Measurements from ENCODE around the gene SIPA1L2. TPM values are rescaled to one million over a fixed set of nuclear protein-coding genes. Genes with fewer than 3 reads are reported as not detected.

The SIPA1L2 gene, protein sequence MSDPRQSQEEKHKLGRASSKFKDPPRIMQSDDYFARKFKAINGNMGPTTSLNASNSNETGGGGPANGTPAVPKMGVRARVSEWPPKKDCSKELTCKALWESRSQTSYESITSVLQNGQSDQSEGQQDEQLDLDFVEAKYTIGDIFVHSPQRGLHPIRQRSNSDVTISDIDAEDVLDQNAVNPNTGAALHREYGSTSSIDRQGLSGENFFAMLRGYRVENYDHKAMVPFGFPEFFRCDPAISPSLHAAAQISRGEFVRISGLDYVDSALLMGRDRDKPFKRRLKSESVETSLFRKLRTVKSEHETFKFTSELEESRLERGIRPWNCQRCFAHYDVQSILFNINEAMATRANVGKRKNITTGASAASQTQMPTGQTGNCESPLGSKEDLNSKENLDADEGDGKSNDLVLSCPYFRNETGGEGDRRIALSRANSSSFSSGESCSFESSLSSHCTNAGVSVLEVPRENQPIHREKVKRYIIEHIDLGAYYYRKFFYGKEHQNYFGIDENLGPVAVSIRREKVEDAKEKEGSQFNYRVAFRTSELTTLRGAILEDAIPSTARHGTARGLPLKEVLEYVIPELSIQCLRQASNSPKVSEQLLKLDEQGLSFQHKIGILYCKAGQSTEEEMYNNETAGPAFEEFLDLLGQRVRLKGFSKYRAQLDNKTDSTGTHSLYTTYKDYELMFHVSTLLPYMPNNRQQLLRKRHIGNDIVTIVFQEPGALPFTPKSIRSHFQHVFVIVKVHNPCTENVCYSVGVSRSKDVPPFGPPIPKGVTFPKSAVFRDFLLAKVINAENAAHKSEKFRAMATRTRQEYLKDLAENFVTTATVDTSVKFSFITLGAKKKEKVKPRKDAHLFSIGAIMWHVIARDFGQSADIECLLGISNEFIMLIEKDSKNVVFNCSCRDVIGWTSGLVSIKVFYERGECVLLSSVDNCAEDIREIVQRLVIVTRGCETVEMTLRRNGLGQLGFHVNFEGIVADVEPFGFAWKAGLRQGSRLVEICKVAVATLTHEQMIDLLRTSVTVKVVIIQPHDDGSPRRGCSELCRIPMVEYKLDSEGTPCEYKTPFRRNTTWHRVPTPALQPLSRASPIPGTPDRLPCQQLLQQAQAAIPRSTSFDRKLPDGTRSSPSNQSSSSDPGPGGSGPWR (N-terminal part only)
- polyA plus RNA-seq (2013, experiment 1 of 4) = 30.2 TPM
- 25.9 TPM for polyA plus RNA-seq (2013, experiment 2 of 4)
- polyA plus RNA-seq (2013, experiment 3 of 4) = 21.5 TPM
- 24.8 TPM for polyA plus RNA-seq (2013, experiment 4 of 4)

DNA sequence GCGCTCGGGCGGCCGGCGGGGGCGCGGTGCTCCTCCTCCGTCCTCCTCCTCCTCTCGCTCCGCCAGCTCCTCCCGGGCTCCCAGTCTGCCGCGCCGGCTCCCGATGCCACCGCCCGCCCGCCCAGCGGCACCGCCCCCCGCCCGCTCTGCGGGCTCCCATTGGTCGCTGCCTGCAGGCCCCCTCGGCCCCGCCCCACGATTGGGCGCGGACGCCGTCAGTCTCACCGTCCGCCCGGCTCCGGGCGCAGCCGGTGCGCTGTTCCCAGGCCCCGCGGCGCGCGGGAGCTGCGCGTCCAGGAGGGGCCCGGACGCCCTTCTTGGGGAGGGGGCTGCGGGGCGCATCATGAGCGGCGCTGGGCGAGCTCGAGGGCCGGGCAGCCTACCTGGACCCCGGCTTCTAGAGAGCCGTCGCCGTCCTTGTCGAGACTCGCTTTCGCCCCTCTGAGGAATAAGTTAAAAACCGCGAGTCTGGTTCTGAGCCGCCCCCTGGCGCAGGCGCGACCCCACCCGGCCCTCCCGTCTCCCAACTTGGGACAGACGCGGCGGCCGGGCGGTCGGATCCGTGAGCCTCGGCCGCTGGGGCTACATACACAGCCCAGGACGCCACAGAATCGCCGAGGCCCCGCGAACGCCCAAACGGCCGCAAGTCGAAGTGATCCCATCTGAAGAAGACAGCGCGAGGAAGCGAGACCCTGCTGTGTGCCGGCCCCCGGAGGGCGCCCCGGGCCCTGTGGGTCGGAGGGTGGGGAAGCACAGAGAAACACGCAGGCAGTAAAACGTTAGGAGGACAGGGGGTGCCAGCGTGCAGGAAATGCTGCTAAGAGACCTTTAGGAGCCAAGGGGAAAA lies at the start of gene SIPA1L2:
Gene SIPA1L2, minus strand, starts transcription at position 87 of the 847 bp plus-strand sequence. CDS start 114,794 bp downstream, outside the sequence.
- Histone ChIP-seq H3K4me3 (ENCODE audit: insufficient read depth, low read depth, low read length) (peak within 1 kb of the TSS; percentile 74), H3K36me3 (ENCODE audit: control insufficient read depth, insufficient read depth, low read length) (no peaks in the 10 kb centered on the region), H3K27me3 (ENCODE audit: control insufficient read depth, insufficient read depth, low read length, poor library complexity, severe bottlenecking) (peaks cover 31% of the 10 kb centered on the region), H3K4me1 (ENCODE audit: control insufficient read depth, insufficient read depth, low read length) (peaks cover 14% of the 10 kb centered on the region), H3K9me3 (ENCODE audit: control insufficient read depth, low read length) (no peaks in the 10 kb centered on the region), H3K27ac (ENCODE audit: insufficient read depth, low read depth, low read length, poor library complexity, severe bottlenecking) (peak within 1 kb of the TSS; percentile 60)
- 0% methylated on average over 98 of the region's 98 CpGs for WGBS, 2 experiments

DNA sequence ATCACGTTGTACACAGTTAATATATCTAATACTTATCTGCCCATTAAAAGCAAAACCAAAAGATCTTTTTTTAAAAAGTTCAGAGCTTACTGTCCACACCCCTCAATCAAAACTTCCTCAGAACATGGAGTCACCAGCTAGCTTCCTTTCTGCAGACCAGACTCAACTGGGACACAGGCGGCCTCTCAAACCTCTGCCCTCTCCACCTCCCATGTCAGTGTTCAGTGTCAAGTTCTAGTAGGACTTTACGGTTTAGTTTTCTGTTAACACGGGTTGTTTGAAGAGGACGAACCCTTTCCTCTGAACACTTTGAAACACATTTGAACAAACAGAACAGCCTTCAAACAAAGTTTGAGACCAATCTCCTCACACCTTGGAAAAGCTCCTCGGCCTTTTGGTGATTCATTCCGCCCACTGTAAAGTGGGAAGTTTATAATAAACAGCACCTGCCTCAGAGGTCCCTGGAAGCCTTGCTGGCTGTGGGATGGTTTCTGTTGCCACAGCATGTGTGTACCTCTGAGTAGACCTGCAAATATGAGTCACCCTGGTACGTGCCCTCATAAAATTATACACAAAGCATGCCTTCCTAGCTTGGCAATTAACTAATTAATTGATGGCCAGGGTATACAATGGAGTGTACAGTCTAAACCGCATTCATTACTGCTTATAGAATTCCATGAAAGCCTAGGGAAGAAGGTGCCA lies 48.4 kb upstream of the SIPA1L2 start:
- 91 to 95% methylated on average over 9 of the region's 9 CpGs for WGBS, 2 experiments
- Histone ChIP-seq H3K27me3 (ENCODE audit: control insufficient read depth, insufficient read depth, low read length, poor library complexity, severe bottlenecking) (no peaks in the 10 kb centered on the region), H3K4me3 (ENCODE audit: insufficient read depth, low read depth, low read length) (no peak overlapping the region), H3K4me1 (ENCODE audit: control insufficient read depth, insufficient read depth, low read length) (peaks cover 4% of the 10 kb centered on the region), H3K36me3 (ENCODE audit: control insufficient read depth, insufficient read depth, low read length) (no peaks in the 10 kb centered on the region), H3K27ac (ENCODE audit: insufficient read depth, low read depth, low read length, poor library complexity, severe bottlenecking) (no peak overlapping the region), H3K9me3 (ENCODE audit: control insufficient read depth, low read length) (no peaks in the 10 kb centered on the region)

DNA sequence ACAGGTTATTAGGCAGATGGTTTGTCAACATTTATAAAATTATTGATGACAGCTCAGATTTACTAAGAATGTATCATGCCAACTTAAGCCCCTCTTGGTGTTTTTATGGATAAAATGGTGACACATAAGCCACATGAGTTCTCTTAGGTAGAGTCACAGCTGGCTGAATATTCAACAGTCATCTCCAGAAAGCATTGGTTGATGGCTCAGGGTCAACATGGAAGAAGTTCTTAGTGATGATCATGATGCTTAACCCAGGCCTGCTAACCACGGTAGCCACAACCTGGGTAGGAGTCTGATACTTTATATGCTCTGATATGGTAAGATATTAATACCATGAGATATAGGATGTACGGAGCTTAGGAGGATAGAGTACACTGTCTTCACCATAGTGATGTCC lies 46.4 kb upstream of the SIPA1L2 start:
- Histone ChIP-seq H3K27me3 (ENCODE audit: control insufficient read depth, insufficient read depth, low read length, poor library complexity, severe bottlenecking) (no peaks in the 10 kb centered on the region), H3K4me1 (ENCODE audit: control insufficient read depth, insufficient read depth, low read length) (peaks cover 4% of the 10 kb centered on the region), H3K36me3 (ENCODE audit: control insufficient read depth, insufficient read depth, low read length) (no peaks in the 10 kb centered on the region), H3K9me3 (ENCODE audit: control insufficient read depth, low read length) (no peaks in the 10 kb centered on the region), H3K27ac (ENCODE audit: insufficient read depth, low read depth, low read length, poor library complexity, severe bottlenecking) (no peak overlapping the region), H3K4me3 (ENCODE audit: insufficient read depth, low read depth, low read length) (no peak overlapping the region)
- 90 to 92% methylated on average over 2 of the region's 2 CpGs for WGBS, 2 experiments

DNA sequence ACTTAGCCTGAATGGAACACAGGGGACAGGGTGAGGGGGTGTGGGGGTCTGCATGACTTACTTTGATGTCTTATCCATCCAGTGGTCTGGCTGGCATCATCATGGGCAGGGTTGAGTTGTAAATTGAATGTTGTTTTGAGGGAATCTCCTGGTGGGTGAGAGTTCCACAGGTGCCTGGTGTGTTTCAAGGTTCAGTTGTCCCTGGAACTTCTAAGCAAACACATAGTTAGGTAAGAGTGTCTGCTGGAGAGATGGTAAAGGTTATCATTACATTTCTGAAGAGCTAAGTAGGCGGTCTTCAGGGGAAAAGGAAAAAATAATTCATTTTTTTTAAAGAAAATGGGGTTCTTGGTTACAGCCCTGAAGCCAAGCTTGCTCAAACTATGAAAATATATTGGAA lies 46.0 kb upstream of the SIPA1L2 start:
- Histone ChIP-seq H3K9me3 (ENCODE audit: control insufficient read depth, low read length) (no peaks in the 10 kb centered on the region), H3K27ac (ENCODE audit: insufficient read depth, low read depth, low read length, poor library complexity, severe bottlenecking) (no peak overlapping the region), H3K36me3 (ENCODE audit: control insufficient read depth, insufficient read depth, low read length) (no peaks in the 10 kb centered on the region), H3K27me3 (ENCODE audit: control insufficient read depth, insufficient read depth, low read length, poor library complexity, severe bottlenecking) (no peaks in the 10 kb centered on the region), H3K4me1 (ENCODE audit: control insufficient read depth, insufficient read depth, low read length) (peaks cover 4% of the 10 kb centered on the region), H3K4me3 (ENCODE audit: insufficient read depth, low read depth, low read length) (no peak overlapping the region)
- 92 to 93% methylated on average over 1 of the region's 1 CpG for WGBS, 2 experiments

DNA sequence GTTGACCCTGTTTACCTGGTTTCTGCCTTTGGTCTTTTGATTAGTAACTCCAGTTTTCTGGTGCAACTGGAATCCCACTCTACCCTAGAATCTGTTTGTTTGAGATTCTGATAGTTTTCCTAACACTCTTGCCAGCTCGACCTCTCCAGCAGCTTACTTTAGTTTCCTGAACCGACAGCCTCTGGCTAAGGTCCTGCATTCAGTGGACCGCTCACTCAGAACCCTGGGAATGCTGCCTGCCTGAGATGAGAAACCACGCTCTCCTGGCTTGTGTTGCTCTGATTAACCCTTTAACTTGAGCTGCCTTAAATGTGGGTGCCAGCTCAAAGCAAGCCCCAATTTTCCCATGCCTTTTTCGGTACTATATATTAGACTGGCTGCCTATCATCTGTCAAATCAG lies 45.3 kb upstream of the SIPA1L2 start:
- Histone ChIP-seq H3K36me3 (ENCODE audit: control insufficient read depth, insufficient read depth, low read length) (no peaks in the 10 kb centered on the region), H3K4me1 (ENCODE audit: control insufficient read depth, insufficient read depth, low read length) (peaks cover 4% of the 10 kb centered on the region), H3K4me3 (ENCODE audit: insufficient read depth, low read depth, low read length) (no peak overlapping the region), H3K9me3 (ENCODE audit: control insufficient read depth, low read length) (no peaks in the 10 kb centered on the region), H3K27ac (ENCODE audit: insufficient read depth, low read depth, low read length, poor library complexity, severe bottlenecking) (no peak overlapping the region), H3K27me3 (ENCODE audit: control insufficient read depth, insufficient read depth, low read length, poor library complexity, severe bottlenecking) (no peaks in the 10 kb centered on the region)
- 87 to 91% methylated on average over 5 of the region's 5 CpGs for WGBS, 2 experiments

DNA sequence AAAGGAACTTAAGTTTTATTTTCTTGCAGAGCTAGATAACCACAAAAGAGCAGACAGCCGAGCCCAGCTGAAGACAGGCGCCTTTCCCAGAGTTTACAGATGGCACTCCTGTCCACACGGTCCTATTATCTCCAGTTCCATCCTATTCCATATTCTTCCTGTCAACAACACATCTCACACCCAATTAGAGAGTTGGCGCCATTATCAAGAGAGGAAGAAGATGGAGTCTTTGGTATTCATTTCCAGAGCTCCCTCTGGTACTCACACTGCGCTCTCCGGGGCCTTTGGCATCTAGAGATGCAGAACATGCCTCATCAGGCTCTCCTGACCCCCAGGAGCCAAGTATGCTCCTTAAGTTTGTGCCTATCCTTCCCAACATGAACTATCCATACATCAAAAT lies 43.3 kb upstream of the SIPA1L2 start:
- 86 to 96% methylated on average over 6 of the region's 6 CpGs for WGBS, 2 experiments
- Histone ChIP-seq H3K36me3 (ENCODE audit: control insufficient read depth, insufficient read depth, low read length) (no peaks in the 10 kb centered on the region), H3K27ac (ENCODE audit: insufficient read depth, low read depth, low read length, poor library complexity, severe bottlenecking) (no peak overlapping the region), H3K4me1 (ENCODE audit: control insufficient read depth, insufficient read depth, low read length) (peaks cover 4% of the 10 kb centered on the region), H3K9me3 (ENCODE audit: control insufficient read depth, low read length) (no peaks in the 10 kb centered on the region), H3K27me3 (ENCODE audit: control insufficient read depth, insufficient read depth, low read length, poor library complexity, severe bottlenecking) (no peaks in the 10 kb centered on the region), H3K4me3 (ENCODE audit: insufficient read depth, low read depth, low read length) (no peak overlapping the region)

DNA sequence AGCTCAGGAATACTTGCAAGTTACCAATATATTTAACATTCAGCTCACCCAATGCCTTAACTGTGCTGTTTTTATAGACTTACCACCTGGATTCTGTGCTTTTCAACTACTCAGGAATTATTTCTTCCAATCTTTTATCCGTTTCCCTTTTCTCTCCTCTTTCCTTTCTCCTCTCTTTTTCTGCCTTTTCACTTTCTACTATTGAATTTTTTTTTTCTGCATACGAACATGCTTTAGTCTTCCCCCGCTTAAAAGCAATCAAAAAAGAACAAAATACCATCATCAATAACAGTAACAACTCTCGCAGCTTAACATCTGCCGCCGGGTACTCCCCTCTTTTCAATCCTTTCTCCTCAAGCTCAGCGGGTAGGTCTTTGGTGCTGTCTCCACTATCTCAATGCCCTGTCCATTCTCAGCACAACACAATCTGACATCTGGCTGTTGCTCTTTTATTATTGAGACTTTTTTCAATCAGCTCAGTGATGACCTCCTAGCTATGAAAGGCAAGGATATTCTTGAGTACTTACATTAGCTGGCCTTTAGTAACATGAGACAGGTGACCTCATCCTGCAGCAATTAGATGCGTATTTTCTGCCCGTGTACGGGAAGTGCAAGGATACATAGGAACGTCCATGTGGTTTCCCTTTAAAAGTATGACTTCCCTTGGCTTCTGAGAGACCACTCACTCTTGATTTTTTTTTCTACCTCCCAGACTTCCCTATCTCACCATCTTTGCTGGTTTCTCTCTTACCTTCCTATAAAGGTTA lies 40.2 kb upstream of the SIPA1L2 start:
- H3K27ac ChIP-seq (ENCODE audit: insufficient read depth, low read depth, low read length, poor library complexity, severe bottlenecking) = no peak overlapping the region
- no peaks in the 10 kb centered on the region for H3K9me3 ChIP-seq (ENCODE audit: control insufficient read depth, low read length)
- no peaks in the 10 kb centered on the region for H3K36me3 ChIP-seq (ENCODE audit: control insufficient read depth, insufficient read depth, low read length)
- H3K27me3 ChIP-seq (ENCODE audit: control insufficient read depth, insufficient read depth, low read length, poor library complexity, severe bottlenecking) = no peaks in the 10 kb centered on the region
- H3K4me1 ChIP-seq (ENCODE audit: control insufficient read depth, insufficient read depth, low read length) = no peaks in the 10 kb centered on the region
- H3K4me3 ChIP-seq (ENCODE audit: insufficient read depth, low read depth, low read length) = no peak overlapping the region
- WGBS, 2 experiments = 81 to 82% methylated on average over 11 of the region's 11 CpGs

DNA sequence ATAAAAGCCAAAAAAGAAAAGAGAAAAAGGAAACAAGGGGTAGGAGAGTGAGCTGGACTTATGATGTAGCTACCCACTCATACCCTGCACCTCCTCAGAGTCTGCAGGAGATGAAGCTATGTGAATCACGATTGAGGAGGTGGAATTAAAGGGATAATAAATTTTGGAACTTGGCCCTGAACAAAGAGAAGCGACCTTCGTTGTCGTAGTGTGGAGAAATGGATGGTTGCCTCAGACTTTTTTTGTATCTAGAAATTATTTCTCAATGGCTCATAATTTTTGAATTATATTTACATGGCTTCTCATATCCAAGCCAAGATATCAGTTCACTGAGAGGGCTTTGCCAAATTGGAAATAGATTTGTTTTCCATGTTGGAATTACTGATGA lies 37.8 kb upstream of the SIPA1L2 start:
- WGBS, 2 experiments = 94 to 98% methylated on average over 4 of the region's 4 CpGs

More for the DNA sequence above, 37.8 kb upstream of the SIPA1L2 start:
- Histone ChIP-seq H3K4me1 (ENCODE audit: control insufficient read depth, insufficient read depth, low read length) (no peaks in the 10 kb centered on the region), H3K9me3 (ENCODE audit: control insufficient read depth, low read length) (no peaks in the 10 kb centered on the region), H3K4me3 (ENCODE audit: insufficient read depth, low read depth, low read length) (no peak overlapping the region), H3K36me3 (ENCODE audit: control insufficient read depth, insufficient read depth, low read length) (no peaks in the 10 kb centered on the region), H3K27me3 (ENCODE audit: control insufficient read depth, insufficient read depth, low read length, poor library complexity, severe bottlenecking) (no peaks in the 10 kb centered on the region), H3K27ac (ENCODE audit: insufficient read depth, low read depth, low read length, poor library complexity, severe bottlenecking) (no peak overlapping the region)
